Subcutaneous abdominal adipose tissue (tissue), 5 donors: ENCODE measurements around the gene RGPD3.
"Not testable (repeated sequence)": the region's sequence is repeated elsewhere in the genome, so short reads cannot be mapped to it uniquely, and the experiment has no call there.

ENCODE experiments used
- H3K27ac ChIP-seq: one replicate; pipeline ENCODE4 v1.7.0; 2013; ENCODE audit warnings: low read depth, mild to moderate bottlenecking, inconsistent platforms, low read length, moderate library complexity
- H3K27me3 ChIP-seq, 5 donors: one replicate each; pipeline ENCODE4 v1.7.0; 2013; ENCODE audit warnings: low read length in 5 of 5, inconsistent platforms in 1 of 5; ENCODE audit not compliant: control insufficient read depth in 5 of 5, insufficient read depth in 4 of 5
- H3K36me3 ChIP-seq, 5 donors: one replicate each; pipeline ENCODE4 v1.7.0; 2013; ENCODE audit warnings: low read length in 5 of 5; ENCODE audit not compliant: control insufficient read depth in 5 of 5, insufficient read depth in 5 of 5
- H3K4me1 ChIP-seq, 5 donors: one replicate each; pipeline ENCODE4 v1.7.0; 2013; ENCODE audit warnings: low read length in 5 of 5, mild to moderate bottlenecking in 3 of 5, moderate library complexity in 1 of 5; ENCODE audit not compliant: control insufficient read depth in 5 of 5, insufficient read depth in 5 of 5
- H3K4me3 ChIP-seq, 5 donors: one replicate each; pipeline ENCODE4 v1.7.0; 2013; ENCODE audit warnings: low read length in 5 of 5, low read depth in 1 of 5
- H3K9ac ChIP-seq, 5 donors: one replicate each; pipeline ENCODE4 v1.7.0; 2013; ENCODE audit warnings: low read length in 5 of 5, mild to moderate bottlenecking in 4 of 5, moderate library complexity in 3 of 5
- H3K9me3 ChIP-seq, 5 donors: one replicate each; pipeline ENCODE4 v1.7.0; 2013; ENCODE audit warnings: low read length in 5 of 5; ENCODE audit not compliant: control insufficient read depth in 5 of 5
- donor health status: healthy.
- donor health status: healthy.
- donor health status: healthy.
- donor health status: healthy.
- donor health status: healthy.

The RGPD3 gene

GRCh38 chr2:106486551-106487385 lies 18.6 kb upstream of the RGPD3 start, which contains the start of gene CD8B2:
Gene CD8B2, plus strand, starts transcription at chr2:106487364. Its CDS starts 63 bp downstream, at chr2:106487427.
- H3K27me3 ChIP-seq, H3K9ac ChIP-seq, H3K9me3 ChIP-seq, H3K27ac ChIP-seq, H3K4me3 ChIP-seq, H3K4me1 ChIP-seq, H3K36me3 ChIP-seq: not testable (repeated sequence)

GRCh38 chr2:106479563-106479962 lies 11.3 kb upstream of the RGPD3 start:
- H3K27me3 ChIP-seq, H3K4me1 ChIP-seq, H3K36me3 ChIP-seq, H3K9ac ChIP-seq, H3K4me3 ChIP-seq, H3K27ac ChIP-seq, H3K9me3 ChIP-seq: not testable (repeated sequence)

GRCh38 chr2:106477647-106478046 lies 9.4 kb upstream of the RGPD3 start:
- H3K9me3 ChIP-seq, H3K27ac ChIP-seq, H3K27me3 ChIP-seq, H3K4me3 ChIP-seq, H3K9ac ChIP-seq, H3K4me1 ChIP-seq, H3K36me3 ChIP-seq: not testable (repeated sequence)

- not testable (repeated sequence) for H3K27me3 ChIP-seq, H3K36me3 ChIP-seq, H3K9ac ChIP-seq
Measured at GRCh38 chr2:106470658-106471057, 2.4 kb upstream of the RGPD3 start.

GRCh38 chr2:106467516-106467915 lies 697 bp downstream of the RGPD3 start:
- not testable (repeated sequence) for H3K36me3 ChIP-seq, H3K4me3 ChIP-seq, H3K9ac ChIP-seq, H3K27me3 ChIP-seq, H3K27ac ChIP-seq, H3K4me1 ChIP-seq, H3K9me3 ChIP-seq

More at GRCh38 chr2:106470658-106471057, 2.4 kb upstream of the RGPD3 start:
- H3K27ac ChIP-seq, H3K4me3 ChIP-seq, H3K4me1 ChIP-seq, H3K9me3 ChIP-seq: not testable (repeated sequence)

- not testable (repeated sequence) for H3K9me3 ChIP-seq, H3K27me3 ChIP-seq, H3K36me3 ChIP-seq, H3K4me1 ChIP-seq, H3K9ac ChIP-seq, H3K4me3 ChIP-seq, H3K27ac ChIP-seq
Measured at GRCh38 chr2:106461882-106462281, 6.3 kb downstream of the RGPD3 start.

GRCh38 chr2:106390680-106391079 lies 77.5 kb downstream of the RGPD3 start:
- H3K4me1 ChIP-seq, H3K27me3 ChIP-seq, H3K27ac ChIP-seq, H3K9me3 ChIP-seq, H3K9ac ChIP-seq, H3K4me3 ChIP-seq, H3K36me3 ChIP-seq: not testable (repeated sequence)

- H3K4me3 ChIP-seq, H3K4me1 ChIP-seq, H3K9ac ChIP-seq, H3K9me3 ChIP-seq, H3K36me3 ChIP-seq, H3K27ac ChIP-seq, H3K27me3 ChIP-seq: not testable (repeated sequence)
Measured at GRCh38 chr2:106388814-106389410, 79.3 kb downstream of the RGPD3 start.

GRCh38 chr2:106384548-106384947 lies 83.7 kb downstream of the RGPD3 start:
- not testable (repeated sequence) for H3K9ac ChIP-seq, H3K4me3 ChIP-seq, H3K27ac ChIP-seq

GRCh38 chr2:106381867-106382266 lies 86.3 kb downstream of the RGPD3 start:
- not testable (repeated sequence) for H3K9ac ChIP-seq, H3K27me3 ChIP-seq, H3K9me3 ChIP-seq, H3K4me3 ChIP-seq, H3K4me1 ChIP-seq, H3K36me3 ChIP-seq, H3K27ac ChIP-seq

More at GRCh38 chr2:106384548-106384947, 83.7 kb downstream of the RGPD3 start:
- H3K4me1 ChIP-seq, H3K27me3 ChIP-seq, H3K36me3 ChIP-seq, H3K9me3 ChIP-seq: not testable (repeated sequence)
